NCI-H2196 treated with DMSO at 0.1 percent for 48 hours (cell line): ENCODE measurements around the gene ROGDI.

ENCODE experiments used
- DNase-seq: peaks from one replicate; lab custom pipeline; 2025; ENCODE audit not compliant: unreplicated experiment; lab: John Stamatoyannopoulos, UW

ROGDI gene

DNA sequence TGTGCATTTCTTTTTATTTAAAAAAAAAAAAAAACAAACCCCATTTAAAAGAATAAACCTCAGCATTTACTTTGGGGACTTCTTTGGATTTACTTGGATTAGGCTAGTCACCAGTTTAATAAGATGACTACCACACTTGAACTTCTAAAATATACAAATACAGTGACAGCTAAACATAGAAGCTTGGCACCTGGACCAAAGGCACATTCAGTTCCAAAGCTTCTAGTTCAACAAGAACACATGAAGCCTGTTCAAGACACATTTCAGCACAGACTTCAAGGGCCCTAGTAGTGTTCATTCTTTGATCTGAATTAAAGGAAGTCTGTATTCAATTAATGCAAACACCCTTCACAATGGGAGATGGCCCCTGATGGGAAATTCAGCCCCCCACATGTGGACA, 11.6 kb upstream of the ROGDI start:
- no peak for DNase-seq

DNA sequence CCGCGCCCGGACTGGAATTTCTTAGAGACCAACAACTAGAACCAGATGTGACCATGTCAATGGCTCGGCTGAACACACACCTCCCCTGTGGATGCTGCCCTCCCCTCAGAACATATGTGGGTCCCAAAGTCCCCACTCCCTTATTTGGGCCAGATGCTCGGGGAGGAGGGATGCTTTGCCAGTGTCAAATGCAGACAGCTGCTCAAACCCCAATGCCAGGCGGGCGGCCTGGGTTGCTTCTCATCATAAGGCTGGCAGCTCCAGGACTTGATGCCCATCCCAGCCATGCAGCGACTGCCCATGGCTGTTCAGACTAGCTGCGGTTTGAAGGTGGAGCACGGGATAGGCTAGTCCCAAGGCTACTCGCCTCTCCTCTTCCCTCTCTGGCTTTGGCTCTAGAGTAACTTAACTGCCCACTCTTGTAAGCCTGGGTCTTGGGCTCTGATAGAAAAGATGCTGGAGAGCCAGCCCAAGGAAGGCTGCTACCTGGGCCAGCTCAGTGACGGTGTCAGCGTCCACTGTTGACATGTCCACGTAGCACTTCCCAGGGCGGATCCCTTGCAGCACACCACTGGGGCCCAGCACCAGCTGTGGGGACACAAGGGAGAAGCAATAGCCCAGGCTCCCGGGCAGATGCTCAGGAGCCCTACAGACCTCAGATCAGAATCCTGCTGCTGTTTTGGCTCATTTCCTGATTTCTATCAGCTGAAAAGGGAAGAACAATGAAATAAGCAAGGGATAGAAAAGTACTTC, 11.0 kb upstream of the ROGDI start:
- no peak for DNase-seq

DNA sequence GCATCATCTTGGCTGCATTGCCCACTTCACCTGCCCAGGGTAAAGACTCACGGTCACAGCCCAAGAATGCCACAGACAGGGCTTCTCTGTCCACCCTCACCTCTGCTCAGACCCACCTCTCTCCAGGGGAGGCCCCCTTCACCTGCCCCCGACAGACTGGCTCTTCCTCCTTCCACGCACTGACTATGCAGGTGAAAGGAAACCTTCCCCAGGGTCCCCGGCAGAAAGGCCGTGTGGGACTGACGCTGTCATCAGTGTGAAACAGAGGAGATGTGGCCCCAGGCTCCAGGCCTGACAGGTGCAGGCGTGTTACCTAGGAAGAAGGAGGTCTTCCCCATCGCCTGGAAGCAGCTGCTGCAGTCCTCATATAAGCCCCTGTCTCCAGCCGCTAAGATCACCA, 9.3 kb upstream of the ROGDI start:
- DNase-seq, result no peak

DNA sequence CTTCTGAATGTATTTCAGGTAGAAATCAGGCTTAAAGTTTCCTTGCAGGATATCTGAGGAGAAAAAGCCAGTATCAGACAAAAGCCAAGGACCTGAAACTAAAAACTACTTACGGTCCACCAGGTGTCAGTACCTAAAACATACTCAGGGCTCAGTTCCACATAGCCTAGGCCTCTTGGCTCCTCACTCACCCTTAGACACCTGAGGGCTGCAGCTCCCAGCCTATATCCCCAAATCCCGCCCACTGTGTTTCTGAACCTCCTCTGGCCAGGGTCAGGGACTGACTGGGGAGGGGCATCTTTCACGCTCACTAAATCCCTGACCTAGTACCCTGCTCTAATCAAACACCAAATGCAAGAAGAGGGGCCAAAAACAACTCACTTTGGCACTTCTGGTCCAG, 8.8 kb upstream of the ROGDI start:
- DNase-seq, result no peak

DNA sequence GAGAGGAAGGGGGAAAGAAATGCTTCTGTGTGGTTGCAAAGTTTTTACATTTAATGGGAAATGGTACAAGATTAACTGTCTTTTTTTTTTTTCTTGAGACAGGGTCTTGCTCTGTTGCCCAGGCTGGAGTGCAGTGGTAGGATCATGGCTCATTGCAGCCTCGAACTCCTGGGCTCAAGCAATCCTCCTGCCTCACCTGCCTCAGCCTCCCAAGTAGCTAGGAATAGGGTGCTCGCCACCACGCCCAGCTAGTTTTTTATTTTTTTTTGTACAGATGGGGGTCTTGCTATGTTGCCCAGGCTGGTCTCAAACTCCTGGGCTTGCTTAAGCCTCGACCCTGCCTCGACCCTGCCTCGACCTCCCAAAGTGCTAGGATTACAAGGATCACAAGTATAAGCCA, 3.8 kb upstream of the ROGDI start:
- DNase-seq, result no peak

DNA sequence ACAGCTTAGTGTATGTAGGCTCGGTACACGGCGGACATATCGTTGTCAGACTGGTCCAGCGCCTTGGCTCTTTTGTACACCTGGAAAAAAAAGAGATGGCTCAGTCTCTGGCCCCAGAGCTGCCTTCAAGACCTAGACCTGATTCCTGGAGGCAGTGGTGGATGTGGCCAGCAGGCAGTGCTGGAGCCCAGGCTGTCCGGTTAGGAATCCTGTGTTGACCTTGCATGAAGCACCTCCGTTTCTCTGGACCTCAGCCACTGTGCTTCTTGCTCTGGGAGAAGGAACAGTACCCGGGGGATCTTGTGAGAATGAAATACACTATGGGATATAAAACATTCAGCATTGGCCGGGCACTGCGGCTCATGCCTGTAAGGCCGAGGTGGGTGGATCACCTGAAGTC, 2.8 kb upstream of the ROGDI start:
- DNase-seq, result no peak

DNA sequence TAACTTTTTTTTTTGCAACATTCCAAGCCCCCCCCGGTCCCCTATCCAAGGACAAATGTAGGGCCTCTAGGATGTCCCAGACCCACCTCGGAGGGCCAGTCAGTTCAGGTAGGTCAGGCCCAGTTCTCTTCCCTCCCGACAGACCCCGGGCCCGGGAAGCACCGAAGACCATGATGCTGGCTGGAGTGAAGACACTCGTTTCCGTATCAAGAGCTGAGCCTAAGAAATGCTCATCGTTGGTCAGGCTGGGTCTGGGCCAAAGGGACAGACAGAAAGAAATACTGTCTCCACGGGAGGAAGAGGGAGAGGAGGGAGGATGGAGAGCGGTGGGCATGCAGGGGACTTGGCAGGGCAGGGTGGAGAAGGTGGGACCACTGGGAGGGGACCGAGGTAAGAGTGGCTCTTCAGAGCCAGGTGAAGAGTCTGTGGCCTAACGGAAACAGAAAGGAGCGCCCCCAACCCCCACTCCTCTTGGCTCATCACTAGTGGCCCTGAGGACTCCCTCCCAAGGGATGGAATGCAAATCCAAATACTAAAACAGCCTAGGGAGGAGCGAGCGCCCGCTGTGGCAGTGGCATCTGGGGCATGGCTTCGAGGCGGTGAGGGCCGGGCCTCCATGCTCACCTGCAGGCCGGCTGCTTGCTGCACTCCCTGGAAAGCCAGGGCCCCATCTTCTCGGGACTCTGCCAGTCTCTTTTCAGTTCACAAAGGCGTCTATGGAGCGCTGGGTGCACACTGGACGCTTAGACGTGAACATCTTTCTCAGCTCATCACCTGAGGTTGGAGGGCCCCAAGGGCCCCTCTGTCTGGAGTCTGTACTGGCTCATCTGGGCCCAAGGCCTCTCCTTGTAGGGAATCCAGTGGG, 1.7 kb upstream of the ROGDI start:
- DNase-seq, result no peak

DNA sequence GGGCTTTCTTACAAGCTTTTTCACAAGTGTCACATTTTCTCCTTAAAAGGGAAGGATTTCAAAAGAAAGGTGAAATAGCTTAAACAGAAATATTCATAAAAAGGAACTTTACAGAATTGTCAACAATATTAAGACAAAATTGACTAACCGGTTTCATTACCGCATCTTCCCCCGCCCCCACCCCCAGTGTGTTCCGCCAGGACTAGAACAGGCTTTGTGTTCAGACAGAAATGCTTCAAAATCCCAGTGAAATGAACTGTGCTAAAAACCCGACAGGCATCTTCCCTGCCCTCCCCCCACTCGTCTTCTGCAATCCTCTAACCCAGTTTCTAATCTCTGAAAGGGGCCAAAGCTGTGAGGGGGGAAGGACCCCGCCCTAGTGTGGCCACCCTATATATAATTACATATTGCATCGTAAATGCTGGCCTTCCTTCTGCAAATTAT, 990 bp upstream of the ROGDI start:
- DNase-seq, result no peak

DNA sequence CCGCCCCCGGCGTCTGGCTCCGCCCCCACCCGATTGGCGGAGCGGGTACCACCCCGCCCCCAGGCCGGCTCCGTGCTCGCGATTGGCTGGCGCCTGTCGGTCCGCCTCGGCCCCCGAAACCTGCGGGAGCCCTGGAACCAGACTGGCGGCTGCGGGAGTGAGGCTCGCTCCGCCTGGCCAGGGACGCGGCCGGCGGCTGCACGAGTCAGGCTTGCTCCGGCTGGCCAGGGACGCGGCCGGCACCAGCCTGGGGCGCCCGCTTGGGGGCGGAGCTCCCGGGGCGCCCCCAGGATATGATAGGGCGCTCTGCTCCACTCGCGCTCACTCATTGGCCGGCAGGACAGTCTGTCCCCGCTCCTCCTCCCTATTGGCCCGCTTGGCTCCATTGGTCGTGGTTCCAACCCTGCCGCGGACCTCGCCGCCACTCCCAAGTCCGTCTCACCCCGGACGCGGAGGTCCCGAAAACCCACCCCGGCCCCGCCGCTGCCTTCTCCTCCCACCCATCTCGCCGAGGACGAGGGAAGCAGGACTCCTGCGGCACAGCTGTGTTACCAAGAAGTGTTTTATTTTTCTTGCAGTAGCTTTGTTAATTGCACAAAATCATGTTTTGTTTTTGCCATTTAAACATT, 340 bp upstream of the ROGDI start:
- peak; percentile 94 for DNase-seq

DNA sequence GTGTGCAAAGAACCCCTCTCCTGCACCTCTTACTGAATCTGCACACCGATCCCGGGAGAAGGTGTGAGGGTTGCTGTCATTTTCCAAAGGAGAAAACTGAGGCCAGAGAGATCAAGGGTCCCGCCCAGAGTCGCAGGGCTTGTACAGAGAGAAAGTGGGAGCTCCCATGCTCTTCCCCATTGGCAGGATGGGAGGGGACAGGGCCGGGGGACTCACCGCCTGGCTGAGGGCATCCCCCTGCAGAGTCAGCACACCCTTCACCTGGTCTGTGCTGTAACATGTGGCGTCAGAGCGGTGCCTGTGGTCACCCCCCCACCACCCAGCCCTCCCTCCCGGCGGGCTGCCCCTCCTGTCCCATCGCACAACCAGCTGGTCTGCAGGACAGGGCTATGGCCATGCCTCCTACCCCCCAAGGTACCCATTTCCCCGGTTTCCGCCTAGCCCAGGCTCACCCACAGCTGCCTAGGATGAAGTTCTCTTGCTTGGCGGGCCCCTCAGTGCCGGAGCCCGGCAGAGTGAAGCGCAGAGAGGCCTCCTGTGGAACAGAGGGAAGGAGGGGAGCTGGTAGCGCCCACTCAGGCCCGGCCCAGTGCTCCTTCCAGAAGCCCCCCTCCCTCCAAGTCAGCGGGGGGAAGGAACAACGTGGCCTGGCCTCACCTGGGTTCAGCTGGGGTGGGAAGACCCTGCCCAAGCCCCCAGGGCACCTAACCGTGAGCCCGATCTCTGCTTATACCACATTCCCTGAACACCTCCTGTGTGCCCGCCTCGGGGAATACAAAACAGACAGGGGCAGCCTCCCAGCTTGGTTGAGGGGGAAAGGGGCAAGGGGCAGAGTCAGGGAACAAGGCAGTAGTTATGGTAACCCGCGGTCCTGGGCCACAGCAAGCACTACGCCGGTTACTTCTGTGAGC, 1.1 kb downstream of the ROGDI start:
- no peak for DNase-seq

DNA sequence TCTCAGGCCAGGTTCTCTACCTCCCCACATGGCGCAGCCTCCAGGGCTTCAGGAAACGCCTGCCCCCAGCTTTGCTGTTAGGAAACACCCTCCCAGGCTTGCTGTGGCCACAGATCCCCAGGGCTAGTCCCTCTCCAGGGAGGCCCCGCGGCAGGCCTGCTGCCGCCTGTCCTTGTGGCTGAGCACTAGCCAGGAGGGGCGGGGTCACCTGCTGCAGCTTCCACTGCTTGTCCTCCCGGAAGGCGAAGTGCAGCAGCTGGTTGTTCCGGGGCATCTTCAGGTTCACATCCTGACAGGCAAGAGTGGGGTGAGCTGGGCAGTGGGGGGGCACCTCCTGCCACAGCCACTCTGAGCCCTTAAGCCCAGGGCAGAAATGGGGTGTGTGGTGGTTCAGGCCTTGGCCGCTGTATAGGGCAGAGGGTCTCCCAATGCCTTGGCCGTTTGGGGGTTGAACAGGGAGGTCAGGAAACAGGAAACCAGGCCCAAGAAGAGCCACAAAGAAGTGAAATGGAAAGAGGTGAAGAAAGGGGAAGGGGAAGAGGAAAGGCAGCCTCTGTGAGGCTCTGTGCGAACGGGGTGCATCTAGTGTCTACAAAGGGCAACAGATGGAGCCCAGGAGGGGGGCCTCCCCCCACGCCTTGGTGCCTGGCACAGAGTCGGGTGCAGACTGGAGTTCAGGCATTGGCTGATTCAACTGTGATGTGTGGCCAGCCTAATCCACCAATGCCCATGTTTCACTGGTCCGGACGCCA, 2.0 kb downstream of the ROGDI start:
- peak; percentile 78 for DNase-seq

DNA sequence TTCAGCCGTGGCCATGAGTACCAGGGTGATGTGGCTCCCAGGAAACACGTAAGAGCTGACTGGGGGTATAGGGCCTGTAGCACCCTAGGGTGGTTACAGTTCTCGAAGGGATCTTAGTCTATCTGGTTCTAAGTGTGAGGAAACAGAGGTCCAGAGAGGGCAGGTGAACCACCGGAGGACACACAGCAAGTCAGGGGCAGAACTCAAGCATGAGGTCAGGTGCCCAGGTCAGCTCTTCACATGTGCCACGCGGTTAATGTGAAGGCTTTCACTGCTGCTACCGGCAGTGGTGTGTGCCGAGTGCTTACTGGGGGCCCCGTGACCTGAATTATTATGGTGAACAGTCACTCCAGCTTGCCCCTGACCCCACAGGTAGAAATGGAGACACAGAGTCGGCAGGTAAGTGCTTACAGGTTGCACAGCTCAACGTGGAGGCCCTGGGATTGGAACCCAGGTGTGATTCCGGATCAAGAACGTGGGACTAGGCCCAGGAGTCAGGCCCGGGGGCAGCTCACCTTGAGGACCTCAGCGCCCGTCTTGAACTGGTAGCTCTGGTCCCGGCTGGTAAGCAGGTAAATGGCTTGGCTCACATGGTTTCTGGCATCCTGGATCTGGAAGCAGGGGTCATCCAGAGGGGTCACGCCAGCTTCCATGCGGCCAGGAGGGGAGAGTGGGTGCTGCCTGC, 3.1 kb downstream of the ROGDI start:
- DNase-seq, result no peak

DNA sequence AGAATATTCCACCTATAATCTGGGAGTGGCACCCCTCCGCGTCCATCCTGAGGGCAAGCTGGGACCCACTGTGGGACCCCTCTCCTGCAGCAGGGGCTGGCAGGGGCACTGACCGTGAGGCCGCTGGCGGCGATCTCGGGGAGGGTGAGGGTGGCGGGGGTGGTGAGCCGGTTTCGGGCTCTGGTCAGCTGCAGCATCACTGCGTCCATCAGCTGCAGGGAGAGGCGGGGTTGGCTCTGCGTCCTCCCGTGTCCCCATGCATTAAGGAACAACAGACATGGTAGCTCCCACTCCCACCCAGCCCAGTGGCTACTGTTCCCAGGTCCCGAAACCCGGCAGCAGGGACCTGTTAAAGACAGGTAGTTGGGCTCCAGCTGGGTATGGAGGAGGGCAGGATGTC, 4.0 kb downstream of the ROGDI start:
- no peak for DNase-seq

DNA sequence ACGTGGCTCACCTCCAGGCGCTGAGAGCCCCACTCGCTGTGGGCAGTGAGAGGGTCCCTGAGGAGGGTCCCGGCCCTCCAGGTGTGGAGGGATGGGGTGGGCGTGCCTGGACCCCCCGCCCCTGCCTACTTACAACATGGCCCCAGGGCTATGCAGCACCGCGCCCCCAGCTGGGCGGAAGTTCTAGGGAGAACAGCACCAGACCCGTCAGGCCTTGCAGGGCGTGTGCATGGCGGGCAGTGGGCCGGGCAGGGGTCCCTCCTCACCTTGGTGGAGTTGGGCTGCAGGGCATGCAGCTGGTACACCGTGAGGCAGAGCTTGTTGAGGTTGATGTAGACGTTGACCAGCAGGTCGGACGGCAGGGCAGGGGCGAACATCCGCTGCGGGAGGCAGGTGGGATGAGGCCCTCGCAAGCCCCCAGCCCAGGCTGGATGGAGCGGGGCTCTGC, 4.6 kb downstream of the ROGDI start:
- no peak for DNase-seq

DNA sequence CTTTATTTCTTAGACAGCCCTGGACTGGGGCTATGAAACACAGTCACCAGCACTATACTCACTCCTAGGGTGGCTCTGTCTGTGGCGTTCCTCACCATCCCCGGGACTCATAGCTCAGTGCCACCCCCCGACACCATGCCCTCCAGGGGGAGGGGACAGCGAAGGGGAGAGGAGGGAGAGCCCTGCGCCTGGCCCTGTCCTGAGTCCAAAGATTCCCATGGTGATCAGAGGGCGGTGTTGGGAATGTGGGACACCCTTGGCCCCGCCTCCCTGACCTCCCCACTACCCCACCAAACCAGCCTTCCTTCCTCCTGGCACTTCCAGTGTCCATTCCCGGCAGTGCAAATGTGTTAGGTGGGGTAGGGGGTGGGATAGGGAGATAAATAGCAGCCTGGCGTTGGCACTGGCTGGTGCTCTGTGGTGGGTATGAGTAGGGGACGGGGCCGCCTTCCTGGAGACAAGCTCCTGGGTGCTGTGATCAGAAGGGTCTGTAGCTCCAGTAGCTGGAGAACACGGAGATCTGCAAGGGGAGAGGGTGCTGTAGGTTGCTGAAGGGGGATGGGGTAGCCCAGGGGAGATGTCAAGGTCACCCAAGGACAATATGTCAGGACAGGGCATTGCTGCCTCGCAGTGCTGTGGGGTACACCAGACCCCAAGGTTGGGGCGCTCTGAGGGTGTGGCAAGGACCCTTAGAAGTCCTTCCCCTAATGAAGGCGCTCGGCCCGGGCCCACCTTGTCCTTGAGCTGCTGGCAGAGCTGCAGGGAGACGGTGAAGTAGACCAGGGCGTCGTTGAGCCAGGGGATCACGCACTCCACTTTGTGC, 5.2 kb downstream of the ROGDI start:
- DNase-seq, result no peak

DNA sequence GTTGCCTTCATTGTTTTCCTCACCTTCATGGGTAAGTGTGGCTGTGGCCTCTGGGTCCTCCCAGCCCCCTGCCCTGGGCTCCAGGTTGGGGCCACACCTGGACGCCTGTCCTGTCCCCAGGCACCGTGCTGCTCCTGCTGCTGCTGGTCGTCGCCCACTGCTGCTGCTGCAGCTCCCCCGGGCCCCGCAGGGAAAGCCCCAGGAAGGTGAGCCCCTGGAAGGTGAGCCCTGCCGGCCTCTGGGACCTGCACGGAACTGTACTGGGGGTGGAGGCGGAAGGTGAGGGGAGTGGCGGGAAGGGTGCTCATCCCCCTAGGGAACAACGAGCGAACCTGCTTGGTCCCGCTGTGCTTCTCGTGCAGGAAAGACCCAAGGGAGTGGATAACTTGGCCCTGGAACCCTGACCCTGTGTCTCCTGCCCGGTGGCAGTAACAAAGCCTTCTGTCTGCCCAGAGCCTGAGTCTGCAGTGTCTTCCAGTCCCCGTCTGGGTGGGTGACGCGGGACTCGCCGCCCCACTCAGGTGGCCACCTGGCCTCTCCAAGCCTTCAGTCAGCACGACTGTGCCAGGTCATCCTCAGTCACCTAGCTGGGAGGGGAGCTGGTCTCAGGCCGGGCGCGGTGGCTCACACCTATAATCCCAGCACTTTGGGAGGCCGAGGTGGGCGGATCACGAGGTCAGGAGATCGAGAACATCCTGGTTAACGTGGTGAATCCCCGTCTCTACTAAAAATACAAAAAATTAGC, 6.4 kb downstream of the ROGDI start:
- no peak for DNase-seq

DNA sequence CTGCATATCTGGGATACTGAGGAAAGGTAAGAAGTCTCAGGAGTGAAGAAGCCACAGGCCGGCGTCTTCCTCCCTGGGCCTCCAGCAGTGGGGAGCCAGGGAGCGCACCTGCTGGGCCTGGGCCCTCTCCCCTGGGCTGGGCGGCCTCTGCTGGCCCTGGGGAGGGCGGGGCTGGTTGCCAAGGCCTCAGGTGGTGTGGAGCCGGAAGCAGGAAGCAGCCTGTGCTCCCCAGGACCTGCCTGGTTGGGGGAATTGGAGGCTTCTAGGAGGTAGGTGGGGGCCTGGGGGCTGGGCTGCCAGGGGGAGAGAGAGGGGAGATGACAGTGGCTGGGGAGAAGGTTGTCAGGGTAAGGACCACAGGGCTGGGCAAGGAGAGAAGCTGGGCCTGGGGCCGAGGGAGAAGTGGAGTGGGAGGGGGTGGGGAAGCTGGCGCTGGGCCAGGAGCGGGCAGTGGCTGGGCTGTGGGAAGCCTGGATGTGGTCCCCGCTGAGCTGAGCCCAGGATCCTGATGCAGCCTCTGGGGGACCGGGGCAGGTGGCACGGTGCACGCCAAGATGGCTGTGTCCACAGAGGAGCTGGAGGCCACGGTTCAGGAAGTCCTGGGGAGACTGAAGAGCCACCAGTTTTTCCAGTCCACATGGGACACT, 7.1 kb downstream of the ROGDI start, which contains the start of gene SMIM22:
Gene SMIM22 (plus strand): TSS at position 189 of the 647 bp plus-strand sequence. CDS start 366 bp downstream, at position 555.
- DNase-seq, result peak; percentile 59
